C4-2B (cell line): ENCODE results near the gene EPHB2.

Experiments
- H3K27ac ChIP-seq: fragments of 450-650 bp; 2 replicates; pipeline ENCODE4 v1.5.1; 2017
- CTCF ChIP-seq: fragments of 450-650 bp; conservative IDR thresholded peaks from 2 replicates; pipeline ENCODE4 v1.5.1; 2017; ENCODE audit warnings: mild to moderate bottlenecking
- ZFX ChIP-seq: fragments of 450-650 bp; IDR thresholded peaks from 2 replicates; pipeline ENCODE4 v1.6.1; 2017

EPHB2 gene

GRCh38 chr1:22815421-22816066 is 104.9 kb downstream of the EPHB2 start:
- TF ChIP-seq CTCF (no peak), ZFX (no peak)
- H3K27ac ChIP-seq: no peak overlapping the region

- H3K27ac ChIP-seq: no peak overlapping the region
- TF ChIP-seq CTCF (no peak), ZFX (no peak)
Observed at GRCh38 chr1:22816067-22816775, 105.6 kb downstream of the EPHB2 start.

- H3K27ac ChIP-seq: no peak overlapping the region
- TF ChIP-seq ZFX: no peak
Observed at GRCh38 chr1:22816803-22817202, 106.2 kb downstream of the EPHB2 start.

GRCh38 chr1:22817462-22817861 is 106.8 kb downstream of the EPHB2 start:
- H3K27ac ChIP-seq: no peak overlapping the region

GRCh38 chr1:22818061-22818770 is 107.6 kb downstream of the EPHB2 start:
- H3K27ac ChIP-seq: no peak overlapping the region
- TF ChIP-seq CTCF (no peak), ZFX (no peak)

More at GRCh38 chr1:22817462-22817861, 106.8 kb downstream of the EPHB2 start:
- TF ChIP-seq CTCF: no peak
- TF ChIP-seq ZFX: no peak

GRCh38 chr1:22819361-22819760 is 108.7 kb downstream of the EPHB2 start:
- TF ChIP-seq CTCF (no peak), ZFX (no peak)
- H3K27ac ChIP-seq: no peak overlapping the region

- TF ChIP-seq ZFX (no peak), CTCF (no peak)
- no peak overlapping the region for H3K27ac ChIP-seq
Observed at GRCh38 chr1:22821027-22821426, 110.4 kb downstream of the EPHB2 start.
